Hippocampal formation (tissue), 2 donors: ENCODE data around the gene BHMT.
"Not testable (repeated sequence)": the region's sequence is repeated elsewhere in the genome, so short reads cannot be mapped to it uniquely, and the experiment has no call there.

Experiments
- DNase-seq, 2 donors: peaks; one replicate each; lab custom pipeline; 2025; lab: John Stamatoyannopoulos, UW

BHMT gene

DNA sequence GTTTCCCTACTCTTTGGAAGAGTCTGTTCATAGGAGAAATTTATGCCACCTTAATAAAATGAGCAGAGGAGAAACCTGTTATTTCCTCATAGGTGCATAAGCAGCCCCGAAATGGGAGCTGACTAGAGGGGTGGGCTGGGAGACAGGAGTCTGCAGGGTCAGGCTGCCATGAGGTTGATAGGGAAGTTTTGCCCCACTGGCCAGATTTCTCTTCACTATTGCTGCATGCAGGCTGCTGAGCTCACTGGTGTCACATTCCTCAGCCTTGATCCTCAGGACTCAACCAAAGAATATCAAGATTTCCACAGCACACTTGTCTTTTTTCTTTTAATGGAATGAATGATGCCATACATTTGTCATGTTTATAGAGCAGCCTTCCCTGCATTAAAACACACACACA lies 60.7 kb downstream of the BHMT start:
- DNase-seq = no peak

- DNase-seq = no peak
These were observed 62.0 kb downstream of the BHMT start for GRCh38 chr5:79173626-79174025.

- not testable (repeated sequence) for DNase-seq
These were observed 68.8 kb downstream of the BHMT start for GRCh38 chr5:79180449-79180848.

DNA sequence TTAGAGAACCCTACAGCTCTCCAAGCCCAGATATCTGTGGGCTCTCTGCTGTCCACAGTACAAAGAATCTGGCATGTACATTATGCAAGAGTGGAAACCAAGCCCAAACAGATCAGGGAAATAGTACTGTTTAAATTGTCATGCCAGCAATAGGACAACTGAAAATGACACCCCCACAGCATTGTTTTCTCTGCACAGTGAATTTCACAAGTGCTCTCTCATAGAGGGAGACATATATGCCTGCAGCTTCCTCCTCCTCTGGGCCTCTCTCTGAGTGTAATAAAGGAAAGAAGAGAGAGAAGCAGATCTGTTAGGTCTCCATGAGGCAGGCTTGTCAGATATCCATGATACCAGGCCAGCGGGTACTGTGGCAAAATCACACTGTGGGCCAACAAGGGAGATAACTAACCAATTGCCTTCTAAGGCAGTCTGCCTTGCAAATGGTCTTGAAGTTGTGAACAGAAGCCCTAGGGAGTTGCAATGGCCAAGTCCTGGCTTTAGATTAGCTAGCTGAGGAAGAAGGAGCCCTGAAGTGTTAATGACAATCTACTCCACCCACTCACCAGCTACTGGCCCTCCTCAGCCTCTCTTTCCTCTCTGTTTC lies 69.9 kb downstream of the BHMT start:
- DNase-seq = no peak
